Neural progenitor cell (in vitro differentiated cells): Measurements from ENCODE around the gene PRPF4.

Source experiments
- CTCF ChIP-seq: fragments of 200-600 bp; sonication (generic); IDR thresholded peaks from 2 replicates; pipeline ENCODE4 v1.5.1; 2017; ENCODE audit warnings: antibody characterized with exemption, mild to moderate bottlenecking
- EZH2 ChIP-seq: fragments of 200-600 bp; sonication (generic); IDR thresholded peaks from 2 replicates; pipeline ENCODE4 v1.6.1; 2017; ENCODE audit warnings: antibody characterized with exemption, mild to moderate bottlenecking, moderate library complexity
- EZH2phosphoT487 ChIP-seq: fragments of 200-600 bp; sonication (generic); IDR thresholded peaks from 2 replicates; pipeline ENCODE4 v1.6.1; 2017; ENCODE audit warnings: antibody characterized with exemption

- TF ChIP-seq CTCF (no peak), EZH2phosphoT487 (no peak), EZH2 (no peak)
Observed at GRCh38 chr9:113331780-113332179, 56.3 kb downstream of the PRPF4 start.
